Gastrocnemius medialis (tissue), 4 donors: ENCODE data around the gene GNG10.

ENCODE experiments used
- POLR2A ChIP-seq, 2 donors: fragments of 450-650 bp; IDR thresholded peaks; one replicate each; pipeline ENCODE4 v1.6.1; 2017; ENCODE audit warnings: antibody characterized with exemption in 2 of 2, mild to moderate bottlenecking in 2 of 2, moderate library complexity in 2 of 2
- TF ChIP-seq, protein P1 (sequence below), 5 experiments: fragments of 450-650 bp in 3 of 5; fragments of 200-600 bp in 2 of 5; sonication (generic) in 2 of 5; IDR thresholded peaks in 4 of 5; conservative IDR thresholded peaks in 1 of 5; 1 replicate in 4 of 5; 2 replicates in 1 of 5; pipeline ENCODE4 v1.5.1; 2016 to 2019; ENCODE audit warnings: antibody characterized with exemption in 5 of 5, mild to moderate bottlenecking in 3 of 5, moderate library complexity in 3 of 5

DNA sequence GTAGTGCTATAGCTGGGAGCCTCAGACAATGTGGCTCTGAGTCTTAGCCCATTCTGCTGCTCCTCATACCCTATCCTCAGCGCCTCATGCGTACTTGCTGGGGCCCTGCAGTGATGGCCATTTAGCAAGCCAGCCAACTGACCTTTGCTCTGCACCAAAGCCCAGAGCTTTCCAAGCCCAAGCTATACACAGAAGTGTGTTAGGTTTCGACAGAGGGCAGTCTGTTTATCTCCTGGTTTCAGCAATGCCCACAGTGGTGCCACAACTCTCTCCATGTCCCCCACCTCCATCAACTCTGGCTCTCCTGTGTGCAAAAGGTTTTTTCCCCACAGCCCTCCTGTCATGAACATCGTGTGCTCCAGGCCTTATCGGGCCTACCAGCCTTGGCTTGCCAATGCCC, 16.9 kb downstream of the GNG10 start:
- TF ChIP-seq, protein P1, sequence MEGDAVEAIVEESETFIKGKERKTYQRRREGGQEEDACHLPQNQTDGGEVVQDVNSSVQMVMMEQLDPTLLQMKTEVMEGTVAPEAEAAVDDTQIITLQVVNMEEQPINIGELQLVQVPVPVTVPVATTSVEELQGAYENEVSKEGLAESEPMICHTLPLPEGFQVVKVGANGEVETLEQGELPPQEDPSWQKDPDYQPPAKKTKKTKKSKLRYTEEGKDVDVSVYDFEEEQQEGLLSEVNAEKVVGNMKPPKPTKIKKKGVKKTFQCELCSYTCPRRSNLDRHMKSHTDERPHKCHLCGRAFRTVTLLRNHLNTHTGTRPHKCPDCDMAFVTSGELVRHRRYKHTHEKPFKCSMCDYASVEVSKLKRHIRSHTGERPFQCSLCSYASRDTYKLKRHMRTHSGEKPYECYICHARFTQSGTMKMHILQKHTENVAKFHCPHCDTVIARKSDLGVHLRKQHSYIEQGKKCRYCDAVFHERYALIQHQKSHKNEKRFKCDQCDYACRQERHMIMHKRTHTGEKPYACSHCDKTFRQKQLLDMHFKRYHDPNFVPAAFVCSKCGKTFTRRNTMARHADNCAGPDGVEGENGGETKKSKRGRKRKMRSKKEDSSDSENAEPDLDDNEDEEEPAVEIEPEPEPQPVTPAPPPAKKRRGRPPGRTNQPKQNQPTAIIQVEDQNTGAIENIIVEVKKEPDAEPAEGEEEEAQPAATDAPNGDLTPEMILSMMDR (IDR thresholded peaks at IDR 0.05 in 4 of 5, conservative IDR thresholded peaks at IDR 0.05 in 1 of 5), result no peak
- TF ChIP-seq POLR2A (IDR thresholded peaks at IDR 0.05), result no peak
